Superior temporal gyrus (tissue), 1 donor: Measurements from ENCODE around the gene MEF2C.
"Not testable (repeated sequence)": the region's sequence is repeated elsewhere in the genome, so short reads cannot be mapped to it uniquely, and the experiment has no call there.

Experiments used
- DNase-seq: peaks from one replicate; pipeline ENCODE4 v3.0.0-alpha.2; 2016; ENCODE audit errors: extremely low spot score

MEF2C gene

GRCh38 chr5:88862547-88863175 lies 20.3 kb downstream of the MEF2C start:
- DNase-seq: no peak

GRCh38 chr5:88861231-88861630 lies 21.8 kb downstream of the MEF2C start:
- DNase-seq: no peak

- DNase-seq: no peak
Observed at GRCh38 chr5:88860501-88860900, 22.5 kb downstream of the MEF2C start.

- no peak for DNase-seq
Observed at GRCh38 chr5:88858392-88858791, 24.6 kb downstream of the MEF2C start.

- DNase-seq: not testable (repeated sequence)
Observed at GRCh38 chr5:88856381-88856780, 26.6 kb downstream of the MEF2C start.

- no peak for DNase-seq
Observed at GRCh38 chr5:88854769-88855168, 28.2 kb downstream of the MEF2C start.

GRCh38 chr5:88847420-88847819 lies 35.6 kb downstream of the MEF2C start:
- no peak for DNase-seq

GRCh38 chr5:88846434-88846833 lies 36.5 kb downstream of the MEF2C start:
- DNase-seq: no peak

- DNase-seq: no peak
Observed at GRCh38 chr5:88845081-88845697, 37.8 kb downstream of the MEF2C start.

GRCh38 chr5:88842784-88843183 lies 40.2 kb downstream of the MEF2C start:
- DNase-seq: no peak

- DNase-seq: no peak
Observed at GRCh38 chr5:88841212-88841611, 41.8 kb downstream of the MEF2C start.

- DNase-seq: no peak
Observed at GRCh38 chr5:88840495-88840894, 42.5 kb downstream of the MEF2C start.

- no peak for DNase-seq
Observed at GRCh38 chr5:88839238-88839637, 43.7 kb downstream of the MEF2C start.

- no peak for DNase-seq
Observed at GRCh38 chr5:88838500-88838899, 44.5 kb downstream of the MEF2C start.

- DNase-seq: no peak
Observed at GRCh38 chr5:88837817-88838216, 45.2 kb downstream of the MEF2C start.

GRCh38 chr5:88837222-88837621 lies 45.8 kb downstream of the MEF2C start:
- no peak for DNase-seq

- DNase-seq: no peak
Observed at GRCh38 chr5:88836195-88836838, 46.7 kb downstream of the MEF2C start.

GRCh38 chr5:88834499-88834898 lies 48.5 kb downstream of the MEF2C start:
- DNase-seq: no peak

- DNase-seq: no peak
Observed at GRCh38 chr5:88834131-88834462, 48.9 kb downstream of the MEF2C start.

GRCh38 chr5:88833371-88834130 lies 49.4 kb downstream of the MEF2C start:
- no peak for DNase-seq

GRCh38 chr5:88831816-88832215 lies 51.2 kb downstream of the MEF2C start:
- no peak for DNase-seq

GRCh38 chr5:88830567-88830966 lies 52.4 kb downstream of the MEF2C start:
- no peak for DNase-seq

- DNase-seq: no peak
Observed at GRCh38 chr5:88829775-88830174, 53.2 kb downstream of the MEF2C start.
